GM21717 (cell line): Measurements from ENCODE around the gene PSMB9.

Experiments used
- ATAC-seq: cut with Tn5 transposase; IDR thresholded peaks from one replicate; pipeline ENCODE4 v1.9.1; 2021; ENCODE audit warnings: mild to moderate bottlenecking, moderate library complexity; ENCODE audit not compliant: unreplicated experiment

PSMB9 gene

DNA sequence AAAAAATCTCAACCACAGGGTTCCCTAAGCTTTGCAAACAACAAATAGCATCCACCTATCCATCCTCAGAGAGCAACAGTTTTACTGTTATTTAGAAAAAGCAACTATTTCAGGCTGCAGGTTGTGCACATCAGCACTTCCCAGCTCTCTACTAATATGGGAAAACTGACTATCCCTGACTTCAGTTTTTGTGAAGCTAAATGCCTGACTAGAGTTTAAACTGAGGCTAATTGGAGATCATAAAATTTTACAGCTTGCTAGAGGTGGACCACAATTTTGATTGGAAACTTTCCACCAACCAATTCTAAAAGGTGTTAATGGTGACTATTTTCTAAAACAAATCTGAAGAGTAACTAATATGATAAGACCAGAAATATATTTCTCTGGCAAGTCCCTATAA lies 50.0 kb downstream of the PSMB9 start:
- ATAC-seq: no peak

DNA sequence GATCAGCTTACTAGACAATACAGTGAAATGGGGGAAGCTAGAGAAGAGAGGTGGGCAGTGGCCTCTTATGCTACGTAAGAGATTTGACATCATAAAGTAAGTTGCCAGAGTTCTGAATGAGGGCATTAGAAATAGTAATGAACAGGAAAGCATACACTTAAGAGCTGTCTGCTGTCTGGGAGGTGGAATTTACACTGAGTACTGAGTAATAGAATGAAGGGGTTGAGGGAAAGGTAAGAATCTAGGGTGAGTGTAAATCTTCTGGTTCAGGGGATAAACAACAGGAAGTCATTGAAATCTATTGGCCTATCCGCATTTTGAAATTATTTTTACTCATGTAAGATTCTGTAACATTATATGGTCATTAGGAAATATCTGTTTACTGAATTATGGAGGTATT lies 51.1 kb downstream of the PSMB9 start:
- no peak for ATAC-seq

DNA sequence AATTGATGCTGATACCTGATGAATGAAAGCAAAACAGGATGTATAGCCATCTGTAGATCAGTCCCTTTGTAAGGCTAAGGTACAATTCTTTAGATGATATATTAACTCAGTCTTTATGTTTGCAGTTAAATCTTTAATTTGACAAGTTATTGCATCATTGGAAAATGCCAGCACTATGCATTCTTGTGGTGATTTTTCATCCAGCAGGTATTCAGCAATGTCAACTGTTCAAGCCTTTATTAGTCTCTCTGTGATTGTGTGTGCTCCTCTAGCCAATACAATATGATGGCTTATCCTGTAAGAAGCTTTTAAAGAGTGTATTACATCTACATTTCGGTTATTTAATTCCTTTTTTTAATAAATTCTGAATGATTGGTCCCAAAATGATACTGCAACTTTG lies 52.5 kb downstream of the PSMB9 start:
- no peak for ATAC-seq

DNA sequence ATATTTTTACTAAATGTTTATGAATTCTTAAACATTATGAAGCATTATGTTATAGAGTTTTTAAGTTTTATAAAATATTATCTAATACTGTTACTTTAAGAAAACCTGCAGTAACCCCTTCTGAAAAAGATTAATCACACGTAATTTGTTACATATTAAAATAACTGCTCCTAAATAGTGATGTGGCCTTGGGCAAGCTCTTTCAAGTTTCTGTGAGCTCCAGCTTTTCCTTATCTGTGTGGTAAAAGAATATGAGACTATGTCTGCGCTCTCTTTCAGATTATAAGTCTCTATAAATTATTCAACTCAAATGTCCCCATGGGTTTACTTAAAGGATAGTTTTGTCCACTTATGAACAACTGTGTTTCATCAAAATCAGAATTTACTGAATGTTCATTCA lies 54.9 kb downstream of the PSMB9 start:
- no peak for ATAC-seq
